Measurements from ENCODE around the gene TNK2. TPM values are rescaled to one million over a fixed set of nuclear protein-coding genes. Genes with fewer than 3 reads are reported as not detected.
A peak's percentile ranks its signal among the peaks of the same experiment; 100 is the strongest.

Gene TNK2
- total RNA-seq, 2 donors from 2014 or later = 26.5 to 38.6 TPM

GRCh38 chr3:195870937-195871336 lies 37.4 kb downstream of the TNK2 start:
- no peak for DNase-seq (ENCODE audit: low spot score)
- H3K36me3 ChIP-seq = peaks cover 59% of the 10 kb centered on the region
- no peak overlapping the region for H3K27ac ChIP-seq
- H3K4me3 ChIP-seq = no peak overlapping the region
- H3K9me3 ChIP-seq = no peaks in the 10 kb centered on the region
- H3K4me1 ChIP-seq = peaks cover 0 to 12% of the 10 kb centered on the region in 2 donors
- H3K27me3 ChIP-seq = no peaks in the 10 kb centered on the region
- no peak for TF ChIP-seq CTCF (IDR thresholded peaks at IDR 0.05)

GRCh38 chr3:195870442-195870841 lies 37.9 kb downstream of the TNK2 start:
- Histone ChIP-seq H3K36me3 (peaks cover 59% of the 10 kb centered on the region), H3K4me1 (peaks cover 0 to 10% of the 10 kb centered on the region in 2 donors), H3K4me3 (no peak overlapping the region), H3K9me3 (no peaks in the 10 kb centered on the region), H3K27me3 (no peaks in the 10 kb centered on the region), H3K27ac (no peak overlapping the region)
- no peak for DNase-seq (ENCODE audit: low spot score)
- no peak for TF ChIP-seq CTCF (IDR thresholded peaks at IDR 0.05)

DNA sequence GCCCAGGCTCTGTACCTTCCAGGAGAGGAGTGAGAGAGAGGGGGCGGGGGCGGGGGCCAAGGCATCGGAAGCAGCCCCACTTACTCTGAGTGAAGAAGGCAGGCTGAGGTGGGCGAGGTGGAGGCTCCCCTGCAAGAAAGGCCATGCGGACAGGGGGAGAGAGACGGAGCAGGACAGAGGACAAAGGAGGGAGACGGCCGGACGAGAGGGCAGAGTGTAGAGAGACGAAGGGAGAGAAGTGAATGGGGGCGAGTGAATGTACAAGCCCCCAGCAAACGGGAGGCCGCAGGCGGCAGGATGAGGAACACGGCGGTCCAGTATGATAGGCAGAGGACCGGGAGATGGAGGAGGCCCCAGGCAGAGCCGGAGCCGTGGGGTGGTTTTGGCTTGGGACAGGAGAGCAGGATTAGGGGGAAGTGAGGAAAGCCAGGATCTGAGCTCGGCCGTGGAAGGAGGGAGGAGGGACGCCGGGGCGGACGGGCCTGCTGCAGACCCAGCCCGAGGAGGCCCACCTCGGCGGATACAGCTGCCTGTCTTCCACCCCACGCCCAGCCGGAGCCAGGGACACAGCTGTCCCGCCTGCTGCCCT lies 38.8 kb downstream of the TNK2 start:
- H3K27me3 ChIP-seq = no peaks in the 10 kb centered on the region
- no peak for DNase-seq (ENCODE audit: low spot score)
- peaks cover 59% of the 10 kb centered on the region for H3K36me3 ChIP-seq

GRCh38 chr3:195868866-195869412 lies 39.4 kb downstream of the TNK2 start:
- no peak overlapping the region for H3K4me3 ChIP-seq
- peaks cover 0 to 10% of the 10 kb centered on the region in 2 donors for H3K4me1 ChIP-seq
- H3K27me3 ChIP-seq = no peaks in the 10 kb centered on the region
- no peak for DNase-seq (ENCODE audit: low spot score)
- no peak for TF ChIP-seq CTCF (IDR thresholded peaks at IDR 0.05)
- H3K9me3 ChIP-seq = no peaks in the 10 kb centered on the region
- peak overlapping the region in 1 of 2 donors; percentile 7 for H3K27ac ChIP-seq
- H3K36me3 ChIP-seq = peaks cover 59% of the 10 kb centered on the region

More for the DNA sequence above, 38.8 kb downstream of the TNK2 start:
- TF ChIP-seq CTCF (IDR thresholded peaks at IDR 0.05) = no peak
- Histone ChIP-seq H3K4me1 (peaks cover 0 to 10% of the 10 kb centered on the region in 2 donors), H3K4me3 (no peak overlapping the region), H3K27ac (peak overlapping the region in 1 of 2 donors; percentile 7), H3K9me3 (no peaks in the 10 kb centered on the region)

DNA sequence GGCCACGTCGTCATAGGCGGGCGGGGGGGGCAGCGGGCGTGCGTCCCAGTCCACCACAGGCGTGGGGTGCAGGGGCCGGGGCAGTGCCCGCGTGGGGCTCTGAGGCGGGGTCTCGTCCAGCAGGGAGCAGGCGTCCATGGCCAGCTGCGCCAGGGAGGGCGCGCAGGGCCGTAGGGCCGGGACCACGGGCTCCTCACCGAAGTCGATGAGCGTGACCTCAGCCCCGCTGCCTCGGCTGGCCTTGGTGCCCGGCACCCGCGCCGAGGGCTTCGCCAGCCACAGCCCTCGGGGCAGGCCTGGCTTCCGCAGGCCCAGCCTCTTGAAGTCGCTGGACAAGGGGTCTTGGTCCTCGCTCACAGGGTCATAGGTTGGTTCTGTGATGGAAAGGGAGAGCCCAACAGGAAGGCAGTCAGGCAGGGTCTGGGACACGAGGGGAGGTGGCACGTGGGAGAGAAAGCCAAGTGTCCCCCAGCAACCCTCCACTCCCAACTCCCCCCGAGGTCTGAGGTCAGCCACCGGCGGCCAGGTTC lies 40.0 kb downstream of the TNK2 start:
- peaks cover 59% of the 10 kb centered on the region for H3K36me3 ChIP-seq

More for the DNA sequence above, 40.0 kb downstream of the TNK2 start:
- no peak for TF ChIP-seq CTCF (IDR thresholded peaks at IDR 0.05)
- no peaks in the 10 kb centered on the region for H3K27me3 ChIP-seq
- DNase-seq (ENCODE audit: low spot score) = no peak
- no peaks in the 10 kb centered on the region for H3K9me3 ChIP-seq
- H3K4me1 ChIP-seq = peaks cover 0 to 10% of the 10 kb centered on the region in 2 donors
- H3K4me3 ChIP-seq = no peak overlapping the region
- H3K27ac ChIP-seq = peak overlapping the region in 1 of 2 donors; percentile 7

Measured in right atrium auricular region (tissue), 2 donors.